Keratinocyte (primary cell): ENCODE results near the gene LINC01488.

Experiments
- EZH2 ChIP-seq: IDR thresholded peaks from one replicate; pipeline ENCODE4 v1.6.1; 2012; ENCODE audit warnings: inconsistent platforms, mild to moderate bottlenecking, low read length, moderate library complexity
- TF ChIP-seq, protein P1 (sequence below), 3 experiments: IDR thresholded peaks in 1 of 3; conservative IDR thresholded peaks in 1 of 3; optimal IDR thresholded peaks in 1 of 3; 2 replicates in 2 of 3; 3 replicates in 1 of 3; pipeline versions ENCODE3 to v1.5.1; 2011; ENCODE audit warnings: low read length in 3 of 3, mild to moderate bottlenecking in 3 of 3, moderate library complexity in 2 of 3, control low read depth in 1 of 3, inconsistent platforms in 1 of 3; ENCODE audit not compliant: insufficient read depth in 2 of 3; ENCODE audit errors: extremely low read depth in 1 of 3

DNA sequence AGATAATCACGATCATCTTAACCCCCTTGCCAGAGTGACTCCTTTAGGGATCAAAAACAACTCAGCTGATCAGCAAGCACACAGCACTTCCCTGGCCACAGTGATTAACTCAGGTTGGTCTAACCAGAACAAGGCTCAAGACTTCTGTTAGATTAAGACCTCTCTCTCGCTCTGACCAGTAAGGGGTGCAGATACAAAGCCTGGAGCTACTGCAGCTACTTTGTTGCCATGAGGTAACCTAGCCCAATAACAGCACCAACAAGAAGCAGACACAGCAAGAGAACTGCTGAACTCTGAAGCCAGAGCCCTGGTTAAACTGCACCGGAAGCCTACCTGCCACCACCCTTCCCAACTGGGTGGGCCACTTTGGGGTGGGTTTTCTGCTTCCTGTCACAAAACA is 42.0 kb downstream of the LINC01488 start:
- TF ChIP-seq EZH2: no peak
- TF ChIP-seq, protein P1, sequence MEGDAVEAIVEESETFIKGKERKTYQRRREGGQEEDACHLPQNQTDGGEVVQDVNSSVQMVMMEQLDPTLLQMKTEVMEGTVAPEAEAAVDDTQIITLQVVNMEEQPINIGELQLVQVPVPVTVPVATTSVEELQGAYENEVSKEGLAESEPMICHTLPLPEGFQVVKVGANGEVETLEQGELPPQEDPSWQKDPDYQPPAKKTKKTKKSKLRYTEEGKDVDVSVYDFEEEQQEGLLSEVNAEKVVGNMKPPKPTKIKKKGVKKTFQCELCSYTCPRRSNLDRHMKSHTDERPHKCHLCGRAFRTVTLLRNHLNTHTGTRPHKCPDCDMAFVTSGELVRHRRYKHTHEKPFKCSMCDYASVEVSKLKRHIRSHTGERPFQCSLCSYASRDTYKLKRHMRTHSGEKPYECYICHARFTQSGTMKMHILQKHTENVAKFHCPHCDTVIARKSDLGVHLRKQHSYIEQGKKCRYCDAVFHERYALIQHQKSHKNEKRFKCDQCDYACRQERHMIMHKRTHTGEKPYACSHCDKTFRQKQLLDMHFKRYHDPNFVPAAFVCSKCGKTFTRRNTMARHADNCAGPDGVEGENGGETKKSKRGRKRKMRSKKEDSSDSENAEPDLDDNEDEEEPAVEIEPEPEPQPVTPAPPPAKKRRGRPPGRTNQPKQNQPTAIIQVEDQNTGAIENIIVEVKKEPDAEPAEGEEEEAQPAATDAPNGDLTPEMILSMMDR (optimal IDR thresholded peaks at IDR 0.05 in 1 of 3, IDR thresholded peaks at IDR 0.05 in 1 of 3, conservative IDR thresholded peaks at IDR 0.05 in 1 of 3; ENCODE audit: extremely low read depth in 1 of 3, insufficient read depth in 2 of 3, low read length in 3 of 3): no peak
